Skeletal muscle satellite cell (primary cell): ENCODE measurements around the gene CHMP3.
"Not testable (repeated sequence)": the region's sequence is repeated elsewhere in the genome, so short reads cannot be mapped to it uniquely, and the experiment has no call there.

Experiments used
- H3K27me3 ChIP-seq: 2 replicates; pipeline ENCODE4 v1.7.0; 2013; ENCODE audit warnings: low read length; ENCODE audit not compliant: control insufficient read depth, insufficient read depth
- H3K36me3 ChIP-seq: 2 replicates; pipeline ENCODE4 v1.7.0; 2013; ENCODE audit warnings: mild to moderate bottlenecking, control low read depth, low read length; ENCODE audit not compliant: insufficient read depth
- H3K4me1 ChIP-seq: 2 replicates; pipeline ENCODE4 v1.7.0; 2013; ENCODE audit warnings: low read length; ENCODE audit not compliant: control insufficient read depth, insufficient read depth
- H3K4me2 ChIP-seq: 2 replicates; pipeline ENCODE4 v1.7.0; 2013; ENCODE audit warnings: mild to moderate bottlenecking, low read length
- H3K4me3 ChIP-seq: 2 replicates; pipeline ENCODE4 v1.7.0; 2013; ENCODE audit warnings: low read length
- H3K9ac ChIP-seq: 2 replicates; pipeline ENCODE4 v1.7.0; 2013; ENCODE audit warnings: mild to moderate bottlenecking, low read depth, low read length, moderate library complexity
- H3K9me3 ChIP-seq: replicated peaks from 2 replicates; pipeline ENCODE4 v1.7.0; 2013; ENCODE audit warnings: mild to moderate bottlenecking, control low read depth, low read length

Gene CHMP3

GRCh38 chr2:86548913-86549396 lies 14.3 kb downstream of the CHMP3 start:
- H3K36me3 ChIP-seq, H3K9ac ChIP-seq, H3K4me3 ChIP-seq, H3K4me2 ChIP-seq, H3K4me1 ChIP-seq, H3K9me3 ChIP-seq, H3K27me3 ChIP-seq: not testable (repeated sequence)

- H3K27me3 ChIP-seq, H3K9ac ChIP-seq, H3K9me3 ChIP-seq, H3K36me3 ChIP-seq, H3K4me1 ChIP-seq, H3K4me2 ChIP-seq, H3K4me3 ChIP-seq: not testable (repeated sequence)
Observed at GRCh38 chr2:86548165-86548912, 14.9 kb downstream of the CHMP3 start.

GRCh38 chr2:86545296-86545924 lies 17.8 kb downstream of the CHMP3 start:
- H3K9me3 ChIP-seq, H3K36me3 ChIP-seq: not testable (repeated sequence)

GRCh38 chr2:86544278-86545099 lies 18.8 kb downstream of the CHMP3 start:
- not testable (repeated sequence) for H3K4me3 ChIP-seq, H3K27me3 ChIP-seq, H3K4me2 ChIP-seq, H3K36me3 ChIP-seq, H3K4me1 ChIP-seq, H3K9me3 ChIP-seq, H3K9ac ChIP-seq

More at GRCh38 chr2:86545296-86545924, 17.8 kb downstream of the CHMP3 start:
- not testable (repeated sequence) for H3K4me2 ChIP-seq, H3K4me3 ChIP-seq, H3K27me3 ChIP-seq, H3K4me1 ChIP-seq, H3K9ac ChIP-seq

GRCh38 chr2:86543793-86544192 lies 19.4 kb downstream of the CHMP3 start:
- Histone ChIP-seq H3K9me3 (no peaks in the 10 kb centered on the region), H3K4me3 (no peak overlapping the region), H3K36me3 (peaks cover 7% of the 10 kb centered on the region), H3K9ac (no peak overlapping the region), H3K27me3 (no peaks in the 10 kb centered on the region), H3K4me2 (no peak overlapping the region), H3K4me1 (no peaks in the 10 kb centered on the region)

- H3K4me3 ChIP-seq: no peak overlapping the region
- H3K9ac ChIP-seq: no peak overlapping the region
- no peak overlapping the region for H3K4me2 ChIP-seq
- no peaks in the 10 kb centered on the region for H3K4me1 ChIP-seq
- peaks cover 7% of the 10 kb centered on the region for H3K36me3 ChIP-seq
- no peaks in the 10 kb centered on the region for H3K9me3 ChIP-seq
- no peaks in the 10 kb centered on the region for H3K27me3 ChIP-seq
Observed at GRCh38 chr2:86543335-86543734, 19.9 kb downstream of the CHMP3 start.

GRCh38 chr2:86542814-86543213 lies 20.4 kb downstream of the CHMP3 start:
- peaks cover 7% of the 10 kb centered on the region for H3K36me3 ChIP-seq
- H3K4me3 ChIP-seq: no peak overlapping the region
- H3K4me1 ChIP-seq: no peaks in the 10 kb centered on the region
- H3K27me3 ChIP-seq: no peaks in the 10 kb centered on the region
- H3K4me2 ChIP-seq: no peak overlapping the region
- no peak overlapping the region for H3K9ac ChIP-seq
- H3K9me3 ChIP-seq: no peaks in the 10 kb centered on the region

GRCh38 chr2:86541334-86541733 lies 21.9 kb downstream of the CHMP3 start:
- no peak overlapping the region for H3K9ac ChIP-seq
- H3K4me3 ChIP-seq: no peak overlapping the region
- no peaks in the 10 kb centered on the region for H3K27me3 ChIP-seq
- no peaks in the 10 kb centered on the region for H3K4me1 ChIP-seq
- H3K4me2 ChIP-seq: no peak overlapping the region
- H3K36me3 ChIP-seq: peaks cover 4% of the 10 kb centered on the region
- H3K9me3 ChIP-seq: no peaks in the 10 kb centered on the region

GRCh38 chr2:86533589-86533988 lies 29.7 kb downstream of the CHMP3 start:
- Histone ChIP-seq H3K9me3 (peaks cover 5% of the 10 kb centered on the region), H3K4me1 (no peaks in the 10 kb centered on the region), H3K9ac (no peak overlapping the region), H3K27me3 (no peaks in the 10 kb centered on the region), H3K4me2 (no peak overlapping the region), H3K36me3 (peaks cover 9% of the 10 kb centered on the region), H3K4me3 (no peak overlapping the region)

- no peaks in the 10 kb centered on the region for H3K9me3 ChIP-seq
- H3K4me1 ChIP-seq: no peaks in the 10 kb centered on the region
- H3K36me3 ChIP-seq: peaks cover 10% of the 10 kb centered on the region
- no peak overlapping the region for H3K4me3 ChIP-seq
- no peak overlapping the region for H3K9ac ChIP-seq
- no peak overlapping the region for H3K4me2 ChIP-seq
- H3K27me3 ChIP-seq: no peaks in the 10 kb centered on the region
Observed at GRCh38 chr2:86525421-86526340, 37.6 kb downstream of the CHMP3 start.

GRCh38 chr2:86523491-86523890 lies 39.8 kb downstream of the CHMP3 start:
- Histone ChIP-seq H3K4me2 (no peak overlapping the region), H3K9ac (no peak overlapping the region), H3K36me3 (peaks cover 7% of the 10 kb centered on the region), H3K4me3 (no peak overlapping the region), H3K9me3 (no peaks in the 10 kb centered on the region), H3K4me1 (no peaks in the 10 kb centered on the region), H3K27me3 (no peaks in the 10 kb centered on the region)
